ES-I3 (cell line): ENCODE results near the gene ALDH3B2.
"Not testable (repeated sequence)": the region's sequence is repeated elsewhere in the genome, so short reads cannot be mapped to it uniquely, and the experiment has no call there.

ENCODE experiments used
- H3K36me3 ChIP-seq: 2 replicates; pipeline ENCODE4 v1.6.1; 2013; ENCODE audit warnings: mild to moderate bottlenecking, low read length, control low read depth, moderate library complexity; ENCODE audit not compliant: insufficient read depth
- H3K4me1 ChIP-seq: 2 replicates; pipeline ENCODE4 v1.6.1; 2013; ENCODE audit warnings: mild to moderate bottlenecking, control low read depth, low read length; ENCODE audit not compliant: insufficient read depth
- H3K9ac ChIP-seq: 2 replicates; pipeline ENCODE4 v1.6.1; 2013; ENCODE audit warnings: low read depth, mild to moderate bottlenecking, low read length, moderate library complexity
- H3K9me3 ChIP-seq: 2 replicates; pipeline ENCODE4 v1.6.1; 2013; ENCODE audit warnings: mild to moderate bottlenecking, low read length, moderate library complexity; ENCODE audit not compliant: control insufficient read depth, insufficient read depth

The ALDH3B2 gene

DNA sequence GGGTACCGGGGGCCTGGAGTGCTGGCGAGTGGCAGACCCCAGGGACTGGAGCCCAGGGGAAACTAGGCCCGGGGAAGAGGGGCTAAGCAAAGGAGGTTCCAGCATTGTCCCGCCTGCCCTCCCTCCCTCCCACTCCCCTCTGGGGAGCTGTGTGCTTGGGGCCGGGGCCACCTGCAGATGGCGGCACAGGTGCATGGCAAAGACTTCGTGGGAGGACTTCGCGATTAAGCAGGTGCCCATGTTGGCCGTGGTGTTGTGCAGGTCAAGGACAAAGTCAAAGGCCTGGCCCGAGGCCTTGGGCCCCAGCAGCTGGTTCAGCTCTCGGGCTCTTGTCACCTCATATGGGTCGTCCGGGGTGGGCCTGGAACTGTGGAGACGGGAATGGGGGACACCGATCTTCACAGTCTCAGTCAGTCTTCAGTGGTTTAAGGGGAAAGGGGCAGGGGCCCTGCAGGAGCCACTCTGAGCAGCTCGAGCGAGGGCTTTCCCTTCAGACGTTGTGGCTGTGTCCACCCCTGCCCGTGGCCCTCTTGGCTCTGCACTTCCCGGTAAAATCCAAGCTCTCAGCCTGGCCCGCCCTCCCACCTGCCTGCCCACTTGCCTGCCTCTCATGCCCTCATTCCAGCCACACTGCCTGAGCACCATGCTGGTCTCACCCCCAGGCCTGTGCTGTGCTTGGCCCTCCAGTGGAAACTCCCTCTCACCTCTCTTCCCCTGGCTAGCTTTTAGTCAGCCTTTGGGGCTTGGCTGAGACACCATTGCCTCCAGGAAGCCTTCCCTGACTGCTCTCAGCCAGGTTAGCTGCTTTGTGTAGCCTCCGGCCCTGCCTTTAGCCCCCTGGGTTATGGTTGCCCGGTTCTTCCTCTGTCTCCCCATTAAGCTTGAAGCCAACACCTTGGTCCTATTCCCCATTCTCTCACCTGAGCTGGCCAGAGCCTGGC, 28.6 kb downstream of the ALDH3B2 start:
- no peaks in the 10 kb centered on the region for H3K36me3 ChIP-seq
- H3K4me1 ChIP-seq, result no peaks in the 10 kb centered on the region
- H3K9ac ChIP-seq, result no peak overlapping the region
- H3K9me3 ChIP-seq, result no peaks in the 10 kb centered on the region

DNA sequence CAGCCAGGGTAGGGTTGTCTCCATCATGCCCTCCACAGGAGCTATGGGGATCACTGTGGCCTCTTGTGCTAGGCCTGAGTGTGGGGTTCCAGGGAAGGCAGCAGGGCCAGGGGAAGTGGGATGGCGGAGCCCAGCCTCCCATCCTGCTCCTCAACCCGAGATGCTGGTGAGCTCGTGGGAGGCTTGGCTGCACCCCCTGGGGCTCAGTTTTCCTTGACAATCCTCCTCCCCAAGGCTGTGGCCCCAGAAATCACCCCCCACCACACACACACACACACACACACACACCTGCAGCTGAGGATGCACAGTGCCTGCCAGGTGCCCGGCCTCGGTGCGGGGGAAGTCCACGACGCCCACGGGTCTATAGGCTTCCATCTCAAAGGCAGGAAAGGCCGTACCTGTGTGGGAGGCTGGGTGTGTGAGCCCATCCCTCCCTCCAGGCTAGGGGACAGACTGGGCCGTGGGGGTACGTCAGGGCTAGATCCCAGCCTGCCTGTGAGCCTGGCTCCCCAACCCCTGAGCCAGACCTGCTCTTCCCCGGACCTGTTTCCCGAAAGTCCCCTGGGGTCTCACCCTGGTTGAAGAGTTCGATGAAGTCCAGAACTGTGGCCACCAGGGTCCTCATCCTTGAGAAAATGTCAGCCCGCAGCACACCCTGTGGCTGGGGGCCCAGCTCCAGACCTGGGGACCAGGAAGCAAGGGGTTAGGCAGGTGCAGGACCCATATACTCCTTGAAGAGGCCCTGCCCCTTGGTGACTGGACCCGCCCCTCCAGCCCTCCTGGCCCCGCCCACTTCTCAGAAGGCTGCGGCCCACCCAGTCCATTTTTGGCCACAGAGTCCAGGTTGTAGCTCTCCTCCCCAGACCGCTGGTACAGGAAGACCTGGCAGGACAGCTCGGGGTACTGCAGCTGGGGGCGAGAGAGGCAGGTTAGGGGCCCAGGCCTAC, 29.7 kb downstream of the ALDH3B2 start:
- H3K36me3 ChIP-seq, result no peaks in the 10 kb centered on the region
- no peaks in the 10 kb centered on the region for H3K9me3 ChIP-seq
- no peak overlapping the region for H3K9ac ChIP-seq
- H3K4me1 ChIP-seq, result no peaks in the 10 kb centered on the region

DNA sequence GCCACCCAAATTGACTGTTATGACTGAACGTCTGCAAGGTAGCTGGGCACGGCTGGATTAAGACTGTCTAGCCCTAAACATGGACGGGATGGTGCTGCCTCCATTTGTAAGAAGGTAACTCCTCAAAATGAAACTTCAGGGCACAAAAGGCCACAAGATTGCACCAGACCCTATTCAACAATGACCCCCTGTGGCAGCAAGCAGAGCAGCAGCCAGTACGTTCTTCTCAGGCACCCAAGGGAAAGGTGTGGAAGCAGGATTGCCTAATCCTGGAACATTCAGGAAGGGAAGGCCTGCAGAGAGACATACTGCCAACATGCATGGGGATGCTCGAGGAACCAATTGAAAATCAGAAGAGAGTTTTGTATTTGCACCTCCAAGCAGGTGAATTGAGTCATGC, 30.4 kb downstream of the ALDH3B2 start:
- no peaks in the 10 kb centered on the region for H3K4me1 ChIP-seq
- H3K36me3 ChIP-seq, result no peaks in the 10 kb centered on the region
- H3K9ac ChIP-seq, result no peak overlapping the region
- no peaks in the 10 kb centered on the region for H3K9me3 ChIP-seq

DNA sequence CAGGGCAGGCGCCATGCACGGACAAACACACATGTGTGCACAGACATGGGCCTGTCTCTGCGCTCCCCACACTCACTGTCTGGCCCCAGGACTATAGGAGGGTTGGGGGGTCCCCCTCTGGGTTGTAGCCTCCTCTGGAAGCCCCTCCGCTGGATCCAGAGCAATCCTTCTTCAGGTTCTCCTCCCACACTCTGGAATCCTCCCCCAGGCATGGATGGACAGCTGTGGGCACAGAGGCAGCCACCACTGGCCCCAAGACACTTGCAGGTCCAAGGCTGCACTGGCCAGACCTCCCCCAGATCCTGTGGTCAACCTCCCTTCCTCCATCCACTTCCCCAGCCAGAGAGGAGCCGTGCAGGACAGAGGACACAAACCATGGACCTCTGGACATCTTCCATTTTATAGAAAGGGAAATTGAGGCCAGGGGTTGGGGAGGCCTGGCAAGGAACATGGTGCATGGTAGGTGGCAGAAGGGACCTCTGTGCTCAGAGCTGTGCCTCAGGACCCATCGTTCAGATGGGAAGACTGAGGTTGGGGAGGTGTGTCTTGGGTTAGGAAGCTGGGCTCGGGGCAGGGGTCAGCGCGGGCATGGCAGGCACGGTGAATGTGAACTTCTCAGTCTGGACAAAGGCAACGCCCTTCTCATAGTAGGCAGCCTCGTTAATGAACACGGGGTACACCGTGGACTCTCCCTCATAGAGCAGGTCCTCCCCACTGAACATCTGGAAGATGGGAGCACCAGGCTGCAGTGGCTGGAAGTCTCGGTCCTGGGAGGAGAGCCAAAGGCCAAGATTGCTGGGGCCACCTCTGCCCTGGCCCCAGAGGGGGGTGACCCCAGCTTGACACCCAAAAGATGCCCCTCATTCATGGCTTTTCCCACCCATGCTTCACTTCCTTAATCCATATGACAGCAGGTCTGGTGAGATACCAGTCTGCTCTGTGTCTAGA, 32.0 kb downstream of the ALDH3B2 start:
- Histone ChIP-seq H3K9me3 (no peaks in the 10 kb centered on the region), H3K4me1 (no peaks in the 10 kb centered on the region), H3K36me3 (no peaks in the 10 kb centered on the region), H3K9ac (no peak overlapping the region)

DNA sequence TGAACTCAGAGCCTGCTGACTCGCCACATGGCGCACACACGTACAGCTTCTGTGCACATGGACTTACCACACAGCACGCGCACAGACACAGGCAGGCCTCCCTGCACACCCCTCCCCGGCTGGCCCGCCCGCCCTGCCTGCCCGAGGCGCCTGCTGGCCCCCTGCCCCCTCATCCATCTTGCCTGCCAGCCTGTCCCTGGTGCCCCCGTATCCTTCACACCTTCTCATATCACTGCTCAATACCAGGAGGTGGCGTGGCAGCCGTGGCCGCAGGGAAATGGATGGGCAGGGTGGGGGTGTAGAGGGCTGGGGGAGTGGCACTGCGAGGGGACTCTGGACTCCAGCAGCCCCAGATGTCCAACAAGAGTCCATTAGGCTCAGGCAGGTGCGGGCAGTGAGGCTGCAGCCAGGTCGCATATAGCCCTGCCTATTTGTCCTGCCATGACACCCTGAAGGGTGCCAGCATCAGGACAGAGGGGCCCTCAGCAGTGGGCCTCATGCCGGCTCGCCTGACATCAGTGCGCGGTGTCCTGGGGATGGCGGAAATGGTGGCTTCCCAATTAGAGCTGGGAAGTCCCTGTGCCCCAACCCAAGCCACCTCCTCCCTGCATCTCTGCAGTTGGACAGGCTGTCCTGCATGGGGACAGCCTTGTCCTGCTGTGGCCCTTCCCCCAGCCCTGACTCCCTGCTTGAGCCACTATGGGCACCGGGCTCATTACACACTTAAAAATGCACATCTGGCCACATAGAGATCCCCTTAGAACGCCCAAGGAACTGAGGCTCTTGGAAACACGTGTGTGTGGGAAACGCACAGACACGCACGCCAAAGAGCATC, 32.9 kb downstream of the ALDH3B2 start:
- Histone ChIP-seq H3K36me3 (no peaks in the 10 kb centered on the region), H3K9ac (no peak overlapping the region), H3K9me3 (no peaks in the 10 kb centered on the region), H3K4me1 (no peaks in the 10 kb centered on the region)

DNA sequence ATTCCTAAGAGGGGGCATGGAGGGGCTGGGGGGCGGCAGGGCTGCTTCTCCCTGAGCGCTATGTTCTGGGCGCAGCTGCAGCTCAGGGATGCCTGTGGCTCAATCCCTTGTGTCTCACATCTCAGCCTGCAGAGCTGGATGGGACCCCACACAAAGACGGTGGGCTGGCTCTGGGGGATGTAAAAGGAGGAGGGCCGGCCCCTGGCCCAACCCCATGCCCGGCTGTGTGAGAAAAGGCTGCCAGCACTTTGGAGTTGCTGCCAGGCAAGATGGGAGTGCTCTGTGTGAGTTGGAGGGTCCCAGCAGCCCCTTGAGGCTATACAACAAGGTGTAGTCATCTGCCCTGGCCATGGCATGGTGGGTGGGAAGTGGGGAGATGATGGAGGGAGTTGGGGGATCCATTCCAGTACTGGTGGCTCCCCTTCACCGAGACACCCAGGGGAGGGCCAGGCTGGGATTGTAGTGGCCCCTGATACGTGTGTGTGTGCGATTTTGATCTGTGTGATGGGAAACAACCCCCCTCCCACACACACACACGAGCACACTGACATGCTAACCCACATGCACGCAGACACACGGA, 33.6 kb downstream of the ALDH3B2 start:
- Histone ChIP-seq H3K9ac (no peak overlapping the region), H3K36me3 (no peaks in the 10 kb centered on the region), H3K9me3 (no peaks in the 10 kb centered on the region), H3K4me1 (no peaks in the 10 kb centered on the region)

DNA sequence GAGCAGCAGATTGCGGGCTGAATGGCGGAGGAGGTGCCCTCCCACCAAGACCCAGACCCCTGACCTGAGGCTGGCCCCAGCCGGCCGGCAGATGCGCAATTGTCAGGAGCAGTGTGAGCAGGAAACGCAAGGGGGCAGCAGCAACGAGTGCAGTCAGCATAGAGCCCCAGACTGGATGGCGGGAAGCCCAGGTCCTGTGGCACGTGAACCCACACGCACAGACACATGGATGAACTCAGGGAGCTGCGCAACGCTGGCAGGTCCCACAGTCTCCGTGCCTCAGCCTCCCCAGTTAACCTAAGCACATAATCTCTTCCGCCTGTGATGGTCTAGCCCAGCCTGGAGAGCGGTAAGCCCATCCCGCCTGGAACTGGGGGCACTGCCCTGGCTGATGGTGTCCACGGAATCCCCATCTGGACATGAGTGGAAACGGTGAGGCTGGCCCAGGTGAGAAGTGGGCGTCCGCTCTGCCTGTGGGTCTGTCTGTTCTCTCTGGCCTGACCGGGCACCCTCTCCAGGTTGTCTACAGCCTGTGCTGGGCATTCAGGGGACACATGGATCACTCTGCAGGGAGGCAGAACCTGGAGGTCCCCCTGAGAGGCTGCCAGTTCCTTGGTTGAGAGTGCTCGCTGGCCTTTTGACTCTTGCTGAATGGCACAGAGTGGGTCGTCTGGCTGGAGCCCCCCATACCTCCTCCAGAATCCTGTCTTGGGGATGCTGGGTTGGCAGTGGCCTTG, 34.2 kb downstream of the ALDH3B2 start:
- Histone ChIP-seq H3K9me3 (no peaks in the 10 kb centered on the region), H3K9ac (no peak overlapping the region), H3K4me1 (no peaks in the 10 kb centered on the region), H3K36me3 (no peaks in the 10 kb centered on the region)

DNA sequence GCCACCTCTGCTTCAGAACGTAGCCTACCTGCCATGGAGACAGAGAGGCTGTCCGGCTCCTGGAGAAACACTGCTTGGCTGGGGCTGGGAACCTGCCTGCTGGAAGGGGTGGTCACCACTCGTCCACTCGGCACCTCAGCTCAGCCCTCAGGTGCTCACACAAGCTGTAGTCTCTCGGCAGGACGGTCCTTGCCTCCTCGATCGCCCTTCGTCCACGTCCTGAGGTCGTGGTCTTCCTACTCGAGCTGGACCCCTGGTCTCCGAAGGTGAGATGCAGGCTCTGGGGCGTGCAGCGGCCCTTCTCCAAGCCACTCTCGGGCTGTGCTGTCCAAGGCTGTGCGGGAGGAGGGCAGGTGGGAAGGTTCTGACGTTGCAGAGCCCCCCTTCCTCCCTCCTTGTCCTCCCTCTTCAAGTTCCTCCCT, 35.0 kb downstream of the ALDH3B2 start, which contains the start of gene TBX10:
TSS of gene TBX10 (minus strand) at position 326 of the 422 bp plus-strand sequence. CDS start at position 35, 291 bp downstream.
- H3K9ac ChIP-seq, result no peak within 1 kb of the TSS
- H3K9me3 ChIP-seq, result no peaks in the 10 kb centered on the region
- no peaks in the 10 kb centered on the region for H3K4me1 ChIP-seq
- H3K36me3 ChIP-seq, result no peaks in the 10 kb centered on the region

DNA sequence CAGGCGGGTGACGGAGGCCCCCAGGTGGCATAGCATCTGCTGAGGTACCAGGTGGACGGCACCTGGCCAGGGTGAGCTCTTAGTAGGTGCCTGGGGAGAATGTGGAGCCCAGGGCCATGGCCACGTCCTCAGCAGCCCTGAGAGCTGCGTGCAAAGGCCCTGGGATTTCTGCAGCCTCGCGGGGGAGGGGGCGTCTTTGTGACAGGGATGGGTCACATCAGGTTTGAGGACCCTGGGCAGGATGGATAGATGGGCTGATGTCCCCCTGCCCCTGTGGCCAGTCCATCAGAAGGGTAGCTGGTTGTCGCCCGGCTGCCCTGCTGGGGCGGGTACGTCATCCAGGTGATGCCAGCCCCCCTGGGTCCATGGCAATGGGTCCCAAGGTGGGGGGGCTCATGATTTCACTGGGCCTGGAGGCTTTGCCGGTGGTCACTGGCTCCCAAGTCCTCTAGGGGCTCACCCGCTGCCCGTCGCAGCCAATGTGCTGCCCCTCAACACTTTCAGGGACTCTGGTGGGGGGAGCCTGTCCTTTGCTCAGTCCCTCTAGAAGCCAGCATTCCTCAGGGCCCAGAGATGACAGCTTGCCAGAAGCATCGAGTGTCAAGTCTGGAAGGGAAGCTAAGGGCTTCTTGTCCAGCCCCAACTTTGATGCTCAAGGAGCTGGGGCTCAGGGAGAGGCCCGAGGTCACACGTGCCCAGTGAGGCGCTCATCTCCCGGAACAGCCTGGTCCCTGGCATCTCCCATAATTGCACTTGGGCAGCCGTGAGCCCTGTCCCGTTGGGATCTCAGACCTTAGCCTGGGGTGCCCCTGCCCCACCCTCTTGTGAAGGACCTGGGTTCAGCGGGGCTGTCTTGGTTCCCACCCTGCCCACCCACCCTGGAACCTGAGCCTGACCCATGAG, 35.6 kb downstream of the ALDH3B2 start:
- Histone ChIP-seq H3K9ac (no peak overlapping the region), H3K36me3 (no peaks in the 10 kb centered on the region), H3K9me3 (no peaks in the 10 kb centered on the region), H3K4me1 (no peaks in the 10 kb centered on the region)

DNA sequence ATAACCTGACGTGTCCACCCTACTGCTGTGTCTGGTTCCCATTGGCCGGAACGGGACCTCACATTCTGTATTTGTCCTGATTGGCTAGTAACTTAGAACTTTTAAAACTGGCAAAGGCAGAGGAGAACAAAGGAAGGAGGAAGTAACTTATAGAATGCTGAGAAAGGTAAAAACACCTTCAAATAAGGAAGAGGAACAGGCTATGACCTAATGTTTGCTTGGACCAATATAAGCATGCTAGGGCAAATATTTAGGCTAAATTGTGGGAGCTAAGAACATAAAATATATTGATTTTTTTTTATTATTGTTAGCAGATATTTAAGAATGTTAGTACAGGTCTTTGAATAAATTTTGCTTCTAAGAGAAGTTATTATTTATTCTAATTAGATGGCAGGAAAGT, 37.0 kb downstream of the ALDH3B2 start:
- not testable (repeated sequence) for H3K9ac ChIP-seq, H3K4me1 ChIP-seq, H3K36me3 ChIP-seq, H3K9me3 ChIP-seq

DNA sequence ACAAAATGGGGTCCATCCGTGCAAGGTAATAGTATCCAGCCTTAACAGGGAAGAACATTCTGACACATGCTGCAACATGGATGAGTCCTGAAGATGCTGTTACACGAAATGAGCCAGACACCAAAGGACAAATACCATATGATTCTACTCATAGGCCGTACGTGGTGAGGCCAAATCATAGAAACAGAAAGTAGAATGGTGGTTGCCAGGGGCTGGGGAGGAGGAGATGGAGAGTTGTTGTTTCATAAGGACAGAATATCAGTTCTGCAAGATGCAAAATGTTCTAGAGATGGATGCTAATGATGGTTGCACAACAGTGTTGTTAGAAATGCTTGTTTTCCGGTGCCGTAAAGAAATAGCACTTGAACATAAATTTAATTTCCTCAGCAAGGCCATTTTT, 37.5 kb downstream of the ALDH3B2 start:
- Histone ChIP-seq H3K36me3 (no peaks in the 10 kb centered on the region), H3K4me1 (no peaks in the 10 kb centered on the region), H3K9ac (no peak overlapping the region), H3K9me3 (no peaks in the 10 kb centered on the region)

DNA sequence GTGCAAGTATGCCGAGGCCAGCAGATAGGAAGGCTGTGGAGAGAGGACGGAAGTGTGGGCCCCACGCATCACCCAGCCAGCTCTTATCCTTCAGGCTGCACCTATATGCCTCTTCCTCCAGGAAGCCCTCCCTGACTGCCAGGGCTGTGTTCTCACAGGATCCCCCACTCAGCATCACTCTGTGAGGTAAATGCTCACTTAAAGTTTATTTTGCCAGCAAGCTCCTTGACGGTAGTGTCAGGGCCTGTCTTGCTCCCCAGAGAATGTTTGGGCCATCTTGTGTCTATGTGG, 39.2 kb downstream of the ALDH3B2 start:
- no peaks in the 10 kb centered on the region for H3K9me3 ChIP-seq
- no peaks in the 10 kb centered on the region for H3K36me3 ChIP-seq
- H3K4me1 ChIP-seq, result peaks cover 5% of the 10 kb centered on the region; the same call in 1 of the 2 replicates
- no peak overlapping the region for H3K9ac ChIP-seq
